PC-9 (cell line): Measurements from ENCODE around the gene C1orf159. TPM values are rescaled to one million over a fixed set of nuclear protein-coding genes. Genes with fewer than 3 reads are reported as not detected.

ENCODE experiments used
- BruUV-seq: library from RNA; stranded (reverse); fragments of 400-500 nt; replicated peaks from 2 replicates; lab custom pipeline; 2021; lab: Mats Ljungman, UMichigan
- CTCF ChIA-PET: fragments of 300-600 bp; sonication (Branson Sonifier 250); formaldehyde crosslinking; loops from one replicate; lab custom pipeline; 2022; ENCODE audit warnings: antibody characterized with exemption; lab: Charles Lee
- POLR2A ChIA-PET: fragments of 300-600 bp; sonication (Branson Sonifier 250); formaldehyde crosslinking; loops from one replicate; lab custom pipeline; 2022; ENCODE audit warnings: antibody characterized with exemption; ENCODE audit not compliant: unreplicated experiment; lab: Charles Lee
- DNase-seq, 2 experiments: peaks; one replicate each; pipeline versions ENCODE4 v3.0.0 to v3.0.0-alpha.2; 2015 to 2022; ENCODE audit warnings: mixed read lengths in 1 of 2
- H2AFZ ChIP-seq: fragments of 200-600 bp; sonication (generic); 2 replicates; pipeline ENCODE4 v1.8.1; 2017; ENCODE audit warnings: antibody characterized with exemption
- H3F3A ChIP-seq: fragments of 200-600 bp; sonication (generic); 2 replicates; pipeline ENCODE4 v1.8.1; 2017; ENCODE audit warnings: antibody characterized with exemption, mild to moderate bottlenecking, low read depth; ENCODE audit not compliant: insufficient read depth
- H3K27ac ChIP-seq: fragments of 200-600 bp; sonication (generic); 2 replicates; pipeline ENCODE4 v1.6.1; 2016; ENCODE audit warnings: mixed run types
- H3K27me3 ChIP-seq: fragments of 200-600 bp; sonication (generic); 2 replicates; pipeline ENCODE4 v1.6.1; 2016; ENCODE audit warnings: low read depth, mixed run types; ENCODE audit not compliant: insufficient read depth
- H3K36me3 ChIP-seq: fragments of 200-600 bp; sonication (generic); 2 replicates; pipeline ENCODE4 v1.6.1; 2016; ENCODE audit warnings: low read depth, mixed run types
- H3K4me1 ChIP-seq: fragments of 200-600 bp; sonication (generic); replicated peaks from 2 replicates; pipeline ENCODE4 v1.6.1; 2016; ENCODE audit warnings: mixed run types; ENCODE audit not compliant: insufficient read depth
- H3K4me2 ChIP-seq: fragments of 200-600 bp; sonication (generic); 2 replicates; pipeline ENCODE4 v1.6.1; 2017; ENCODE audit warnings: mixed run types
- H3K4me3 ChIP-seq: fragments of 200-600 bp; sonication (generic); 2 replicates; pipeline ENCODE4 v1.6.1; 2016; ENCODE audit warnings: mixed run types
- H3K79me2 ChIP-seq: fragments of 200-600 bp; sonication (generic); 2 replicates; pipeline ENCODE4 v1.6.1; 2017; ENCODE audit warnings: low read depth, mixed run types
- H3K9me2 ChIP-seq: fragments of 200-600 bp; sonication (generic); 2 replicates; pipeline ENCODE4 v1.8.1; 2017; ENCODE audit warnings: mild to moderate bottlenecking; ENCODE audit not compliant: insufficient read depth
- H3K9me3 ChIP-seq: fragments of 200-600 bp; sonication (generic); 2 replicates; pipeline ENCODE4 v1.8.1; 2016; ENCODE audit warnings: low read depth; ENCODE audit not compliant: insufficient read depth
- H4K20me1 ChIP-seq: fragments of 200-600 bp; sonication (generic); 2 replicates; pipeline ENCODE4 v1.8.1; 2017; ENCODE audit not compliant: insufficient read depth
- EZH2 ChIP-seq: fragments of 200-600 bp; sonication (generic); IDR thresholded peaks from 2 replicates; pipeline ENCODE4 v1.8.0; 2017; ENCODE audit warnings: antibody characterized with exemption, low read depth
- intact Hi-C: fragments of 100-400 bp; cut with micrococcal nuclease; formaldehyde crosslinking; loops from one replicate; pipeline ENCODE4 v1.10.0; 2022; ENCODE audit not compliant: unreplicated experiment
- total RNA-seq: library from RNA; stranded (reverse); gene quantifications from 2 replicates; pipeline ENCODE4 v1.2.3, GENCODE V29; 2021
- TF ChIP-seq, protein P1 (sequence below): fragments of 200-600 bp; sonication (generic); conservative IDR thresholded peaks from 2 replicates; pipeline ENCODE4 v1.6.1; 2017; ENCODE audit warnings: mixed run types, antibody characterized with exemption, mild to moderate bottlenecking, moderate library complexity

Gene C1orf159
- total RNA-seq, 1 experiment from 2014 or later: 31.1 TPM

DNA sequence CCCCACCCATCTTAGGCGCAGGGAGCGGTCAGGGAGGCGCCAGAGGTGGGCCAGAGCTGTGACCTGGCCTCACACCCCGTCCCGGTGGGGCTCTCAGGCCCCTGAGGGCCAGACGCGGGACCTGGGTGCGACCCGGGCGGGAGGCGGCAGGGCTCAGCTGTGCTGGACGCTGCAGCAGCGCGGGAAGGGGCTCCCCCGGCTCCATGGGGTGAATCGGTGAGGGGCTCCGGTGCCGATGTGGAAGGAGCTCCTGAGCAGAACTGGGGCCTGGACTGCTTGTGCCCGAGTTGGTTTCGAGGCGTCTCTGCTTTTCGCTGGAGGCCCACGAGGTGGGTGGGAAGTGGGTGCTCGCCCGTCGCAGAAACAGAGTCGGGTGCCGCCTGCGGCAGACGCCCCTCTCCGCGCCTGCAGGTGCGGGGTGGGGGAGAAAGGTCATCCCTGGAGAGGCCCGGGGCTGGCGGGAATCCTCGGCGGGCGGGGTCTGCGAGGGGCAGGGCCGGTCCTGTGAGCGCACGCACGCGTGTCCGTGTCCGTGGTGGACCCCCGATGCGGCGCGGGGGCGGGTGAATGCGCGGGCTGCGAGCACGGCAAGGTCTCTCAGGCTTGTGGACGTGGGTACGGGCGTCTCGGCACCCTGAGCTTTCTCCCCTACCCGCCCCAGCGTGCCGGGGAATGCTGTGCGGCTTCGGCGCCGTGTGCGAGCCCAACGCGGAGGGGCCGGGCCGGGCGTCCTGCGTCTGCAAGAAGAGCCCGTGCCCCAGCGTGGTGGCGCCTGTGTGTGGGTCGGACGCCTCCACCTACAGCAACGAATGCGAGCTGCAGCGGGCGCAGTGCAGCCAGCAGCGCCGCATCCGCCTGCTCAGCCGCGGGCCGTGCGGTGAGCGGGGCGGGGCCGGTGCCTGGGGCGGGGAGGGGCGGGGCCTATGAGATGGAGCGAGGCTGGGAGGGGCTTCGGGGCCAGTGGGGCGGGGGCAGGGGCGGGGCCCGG is 75.6 kb downstream of the C1orf159 start:
- Histone ChIP-seq H3K4me1 (no peaks in the 10 kb centered on the region), H3K4me3 (no peak overlapping the region), H3K79me2 (no peaks in the 10 kb centered on the region), H2AFZ (no peak overlapping the region), H3K4me2 (no peak overlapping the region), H3F3A (peaks cover 9% of the 10 kb centered on the region; the same call in 1 of the 2 replicates), H3K36me3 (no peaks in the 10 kb centered on the region), H4K20me1 (peaks cover 62% of the 10 kb centered on the region), H3K9me3 (no peaks in the 10 kb centered on the region), H3K27me3 (no peaks in the 10 kb centered on the region), H3K9me2 (no peaks in the 10 kb centered on the region), H3K27ac (no peak overlapping the region)
- BruUV-seq: no TSS peak
- TF ChIP-seq EZH2: no peak
- TF ChIP-seq, protein P1, sequence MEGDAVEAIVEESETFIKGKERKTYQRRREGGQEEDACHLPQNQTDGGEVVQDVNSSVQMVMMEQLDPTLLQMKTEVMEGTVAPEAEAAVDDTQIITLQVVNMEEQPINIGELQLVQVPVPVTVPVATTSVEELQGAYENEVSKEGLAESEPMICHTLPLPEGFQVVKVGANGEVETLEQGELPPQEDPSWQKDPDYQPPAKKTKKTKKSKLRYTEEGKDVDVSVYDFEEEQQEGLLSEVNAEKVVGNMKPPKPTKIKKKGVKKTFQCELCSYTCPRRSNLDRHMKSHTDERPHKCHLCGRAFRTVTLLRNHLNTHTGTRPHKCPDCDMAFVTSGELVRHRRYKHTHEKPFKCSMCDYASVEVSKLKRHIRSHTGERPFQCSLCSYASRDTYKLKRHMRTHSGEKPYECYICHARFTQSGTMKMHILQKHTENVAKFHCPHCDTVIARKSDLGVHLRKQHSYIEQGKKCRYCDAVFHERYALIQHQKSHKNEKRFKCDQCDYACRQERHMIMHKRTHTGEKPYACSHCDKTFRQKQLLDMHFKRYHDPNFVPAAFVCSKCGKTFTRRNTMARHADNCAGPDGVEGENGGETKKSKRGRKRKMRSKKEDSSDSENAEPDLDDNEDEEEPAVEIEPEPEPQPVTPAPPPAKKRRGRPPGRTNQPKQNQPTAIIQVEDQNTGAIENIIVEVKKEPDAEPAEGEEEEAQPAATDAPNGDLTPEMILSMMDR: no peak
- ChIA-PET CTCF (interaction anchor here (0.6 kb wide), 1 partner anchor 24 kb away, joined by 3 read pairs; no protein-coding TSS in a partner anchor), POLR2A (no interaction called here)
- intact Hi-C loops: no loop called here
- peak in 1 of 2 experiments; percentile 53 for DNase-seq

DNA sequence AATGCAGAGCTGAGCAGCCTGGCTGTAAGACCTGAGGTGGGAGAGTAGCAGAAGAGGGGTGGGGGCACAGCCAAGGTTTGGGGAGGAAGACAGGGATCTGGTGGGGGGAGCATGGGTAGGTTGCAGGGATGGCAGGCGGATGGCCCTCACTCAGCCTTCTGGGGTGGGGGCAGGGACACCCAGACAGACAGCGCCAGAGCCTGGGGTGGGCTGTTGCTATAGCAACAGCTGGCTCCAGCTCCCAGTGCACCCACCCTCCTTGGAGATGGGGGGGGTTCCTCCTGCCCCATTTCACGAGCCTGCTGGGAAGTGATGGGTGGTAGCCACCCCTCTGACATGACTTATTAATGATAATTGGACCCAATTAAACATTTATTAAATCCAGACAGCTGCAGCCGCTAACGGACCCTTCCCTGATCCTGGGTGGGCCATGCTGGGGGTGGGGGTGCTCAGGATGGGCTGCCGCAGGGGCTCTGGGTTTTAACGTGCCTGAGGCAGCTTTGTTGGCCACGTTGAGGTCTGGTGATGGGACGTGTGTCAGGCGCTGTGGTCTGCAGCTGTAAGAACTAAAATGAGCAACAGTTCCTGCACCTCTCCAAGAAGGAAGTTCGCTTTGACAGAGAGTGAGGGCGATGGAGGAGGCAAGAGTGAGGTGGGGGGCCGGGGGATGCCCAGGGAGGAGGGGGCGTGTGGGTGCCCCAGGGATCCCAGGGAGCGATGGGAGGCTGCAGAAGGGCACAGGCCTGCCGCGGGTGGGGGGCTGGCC is 76.6 kb downstream of the C1orf159 start:
- TF ChIP-seq, protein P1: no peak
- TF ChIP-seq EZH2: no peak
- H3K4me2 ChIP-seq: no peak overlapping the region
- H3K27ac ChIP-seq: no peak overlapping the region
- CTCF ChIA-PET: no interaction called here
- H4K20me1 ChIP-seq: peaks cover 56% of the 10 kb centered on the region
- H3K4me1 ChIP-seq: no peaks in the 10 kb centered on the region
- BruUV-seq: no TSS peak
- no peak for DNase-seq
- H3K9me2 ChIP-seq: no peaks in the 10 kb centered on the region
- no peak overlapping the region for H3K4me3 ChIP-seq
- POLR2A ChIA-PET: no interaction called here
- no peaks in the 10 kb centered on the region for H3K79me2 ChIP-seq
- no peaks in the 10 kb centered on the region for H3K9me3 ChIP-seq
- no peaks in the 10 kb centered on the region for H3K36me3 ChIP-seq
- H2AFZ ChIP-seq: no peak overlapping the region
- H3K27me3 ChIP-seq: no peaks in the 10 kb centered on the region
- intact Hi-C loops: no loop called here
- peaks cover 9% of the 10 kb centered on the region; the same call in 1 of the 2 replicates for H3F3A ChIP-seq

DNA sequence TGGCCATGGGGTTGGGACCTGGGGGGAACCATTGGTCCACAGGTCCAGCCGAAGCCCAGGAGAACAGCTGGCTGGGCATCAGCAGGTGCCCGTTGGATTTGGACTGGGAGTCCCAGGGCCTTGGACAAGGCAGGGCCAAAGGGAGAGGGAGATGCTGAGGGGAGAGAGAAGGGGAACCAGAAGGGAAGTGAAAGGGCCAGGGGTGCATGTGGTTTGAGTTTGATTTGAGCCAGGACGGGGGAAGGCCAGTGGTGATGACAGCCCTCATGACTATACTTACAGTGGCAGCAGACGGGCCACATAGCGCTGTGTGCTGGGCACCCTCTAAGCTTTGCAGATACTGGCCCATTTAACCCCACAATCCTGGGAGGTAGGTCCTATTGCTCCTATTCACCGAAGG is 77.2 kb downstream of the C1orf159 start:
- no peaks in the 10 kb centered on the region for H3K9me2 ChIP-seq
- no TSS peak for BruUV-seq
- no peak overlapping the region for H3K4me2 ChIP-seq
- no peaks in the 10 kb centered on the region for H3K27me3 ChIP-seq
- CTCF ChIA-PET: no interaction called here
- H2AFZ ChIP-seq: no peak overlapping the region
- no peaks in the 10 kb centered on the region for H3K4me1 ChIP-seq
- DNase-seq: no peak
- H4K20me1 ChIP-seq: peaks cover 56% of the 10 kb centered on the region
- H3K4me3 ChIP-seq: no peak overlapping the region
- intact Hi-C loops: no loop called here
- H3K27ac ChIP-seq: no peak overlapping the region
- POLR2A ChIA-PET: no interaction called here
- H3K79me2 ChIP-seq: no peaks in the 10 kb centered on the region
- H3K36me3 ChIP-seq: no peaks in the 10 kb centered on the region
- no peaks in the 10 kb centered on the region for H3K9me3 ChIP-seq
- H3F3A ChIP-seq: peaks cover 9% of the 10 kb centered on the region; the same call in 1 of the 2 replicates
- no peak for TF ChIP-seq EZH2
- TF ChIP-seq, protein P1: no peak
